ENCODE measurements around the gene CATSPER1.

DNA sequence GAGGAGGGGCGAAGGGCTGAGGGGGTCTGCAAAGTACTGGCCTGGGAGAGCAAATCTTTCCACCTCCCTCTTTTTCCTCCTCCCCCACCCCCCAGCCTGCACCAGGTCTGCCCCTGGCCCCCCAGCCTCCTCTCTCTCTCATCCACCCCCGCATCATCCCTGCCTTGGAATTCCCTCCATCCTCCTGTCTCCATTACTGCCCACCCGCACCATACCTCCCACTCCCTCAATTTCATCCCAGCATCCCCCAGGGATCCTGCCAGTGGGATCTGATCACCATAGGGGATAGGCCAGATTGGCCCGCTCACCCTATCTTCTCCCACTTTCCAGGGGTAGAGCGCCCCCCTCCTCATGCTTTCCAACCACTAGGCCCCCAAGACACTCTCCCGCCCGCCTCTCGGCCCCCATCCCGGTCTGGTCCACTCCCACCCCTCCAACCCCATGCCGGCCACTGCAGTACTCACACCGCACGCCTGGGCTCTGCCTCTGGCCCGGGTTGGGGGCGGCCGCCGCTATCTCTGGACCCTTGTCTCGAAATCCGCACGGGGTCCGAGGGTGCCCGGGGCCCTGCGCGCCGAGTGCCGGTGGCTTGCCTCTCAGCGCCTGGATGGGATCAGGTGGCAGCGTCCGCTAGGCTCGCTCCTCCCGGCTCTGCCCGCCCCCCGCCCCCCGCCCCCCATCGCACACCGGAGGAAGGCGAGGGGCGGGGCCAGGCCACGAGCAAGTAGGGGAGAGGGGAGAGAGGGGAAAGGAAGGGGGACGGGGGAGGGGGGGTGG lies 22.5 kb upstream of the CATSPER1 start, which contains the start of gene GAL3ST3:
- no peak for TF ChIP-seq EZH2phosphoT487 (IDR thresholded peaks at IDR 0.05; ENCODE audit: low read depth)
- TF ChIP-seq, protein P1, sequence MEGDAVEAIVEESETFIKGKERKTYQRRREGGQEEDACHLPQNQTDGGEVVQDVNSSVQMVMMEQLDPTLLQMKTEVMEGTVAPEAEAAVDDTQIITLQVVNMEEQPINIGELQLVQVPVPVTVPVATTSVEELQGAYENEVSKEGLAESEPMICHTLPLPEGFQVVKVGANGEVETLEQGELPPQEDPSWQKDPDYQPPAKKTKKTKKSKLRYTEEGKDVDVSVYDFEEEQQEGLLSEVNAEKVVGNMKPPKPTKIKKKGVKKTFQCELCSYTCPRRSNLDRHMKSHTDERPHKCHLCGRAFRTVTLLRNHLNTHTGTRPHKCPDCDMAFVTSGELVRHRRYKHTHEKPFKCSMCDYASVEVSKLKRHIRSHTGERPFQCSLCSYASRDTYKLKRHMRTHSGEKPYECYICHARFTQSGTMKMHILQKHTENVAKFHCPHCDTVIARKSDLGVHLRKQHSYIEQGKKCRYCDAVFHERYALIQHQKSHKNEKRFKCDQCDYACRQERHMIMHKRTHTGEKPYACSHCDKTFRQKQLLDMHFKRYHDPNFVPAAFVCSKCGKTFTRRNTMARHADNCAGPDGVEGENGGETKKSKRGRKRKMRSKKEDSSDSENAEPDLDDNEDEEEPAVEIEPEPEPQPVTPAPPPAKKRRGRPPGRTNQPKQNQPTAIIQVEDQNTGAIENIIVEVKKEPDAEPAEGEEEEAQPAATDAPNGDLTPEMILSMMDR (IDR thresholded peaks at IDR 0.05; ENCODE audit: low read depth, low read length) = no peak
